ENCODE data around the gene MCOLN2. TPM values are rescaled to one million over a fixed set of nuclear protein-coding genes. Genes with fewer than 3 reads are reported as not detected.
"Not testable (repeated sequence)": the region's sequence is repeated elsewhere in the genome, so short reads cannot be mapped to it uniquely, and the experiment has no call there.

Gene MCOLN2
- total RNA-seq, 1 donor from 2014 or later: 92.3 TPM

DNA sequence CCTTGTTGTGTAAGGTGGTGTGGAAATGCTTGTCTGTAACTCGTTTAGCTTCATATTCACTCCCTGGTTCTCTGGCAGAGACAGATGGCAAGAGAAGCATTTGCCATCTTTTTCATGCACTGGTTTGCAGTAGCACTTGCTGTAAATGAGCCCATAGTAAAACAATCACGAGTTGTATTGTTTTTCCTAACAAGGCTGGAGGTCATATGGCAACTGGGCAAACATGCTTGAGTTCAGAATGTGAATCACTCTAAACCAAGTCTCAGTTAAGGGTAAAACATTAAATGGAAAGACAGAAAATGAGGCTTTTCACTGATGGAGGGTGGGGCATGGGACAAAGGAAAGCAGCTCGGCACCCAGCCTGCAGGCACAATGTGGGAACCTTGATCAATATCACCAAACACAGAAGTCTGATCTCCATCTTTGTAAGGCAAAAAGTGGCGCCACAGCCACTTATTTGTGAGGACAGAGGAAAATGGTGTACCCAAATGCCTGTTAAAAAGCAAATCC, 77.4 kb downstream of the MCOLN2 start:
- DNase-seq: no peak
- Mint-ChIP-seq H3K36me3 (ENCODE audit: low read depth) (no peaks in the 10 kb centered on the region), H3K4me3 (no peak overlapping the region), H3K4me1 (no peaks in the 10 kb centered on the region), H3K9me3 (no peaks in the 10 kb centered on the region), H3K27me3 (peaks cover 12% of the 10 kb centered on the region), H3K27ac (no peak overlapping the region)
- intact Hi-C loops (cut with micrococcal nuclease): no loop called here

DNA sequence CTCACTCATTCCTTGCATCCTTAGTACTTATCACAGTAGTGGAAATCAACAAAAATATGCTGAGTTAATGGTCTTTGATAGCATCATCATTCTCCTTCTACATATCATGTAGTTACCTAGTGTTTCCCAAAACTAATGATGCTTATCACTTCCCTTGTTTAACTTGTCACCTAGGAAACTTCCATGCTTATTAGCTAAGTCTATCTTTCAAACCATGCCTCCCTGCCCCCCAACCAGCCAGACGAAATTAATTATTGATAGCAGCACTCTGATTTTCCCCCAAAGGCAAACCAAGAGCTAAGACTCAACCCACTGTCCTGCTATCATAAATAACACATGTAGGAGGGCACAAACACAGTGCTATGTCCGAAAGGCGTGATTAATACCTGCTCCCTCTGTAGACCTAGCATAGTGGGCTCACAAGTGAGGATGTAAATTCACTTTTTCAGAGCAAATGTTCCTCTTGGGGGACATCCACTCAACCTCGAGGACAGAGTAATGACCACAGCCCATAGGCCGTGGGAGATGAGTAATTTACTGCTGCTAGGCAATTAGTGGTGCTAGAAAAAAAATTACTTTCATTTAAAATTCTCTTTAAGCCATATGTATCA, 78.1 kb downstream of the MCOLN2 start:
- Mint-ChIP-seq H3K27ac (no peak overlapping the region), H3K27me3 (peaks cover 12% of the 10 kb centered on the region), H3K4me1 (no peaks in the 10 kb centered on the region), H3K9me3 (no peaks in the 10 kb centered on the region), H3K36me3 (ENCODE audit: low read depth) (no peaks in the 10 kb centered on the region), H3K4me3 (no peak overlapping the region)
- intact Hi-C loops (cut with micrococcal nuclease): no loop called here
- no peak for DNase-seq

DNA sequence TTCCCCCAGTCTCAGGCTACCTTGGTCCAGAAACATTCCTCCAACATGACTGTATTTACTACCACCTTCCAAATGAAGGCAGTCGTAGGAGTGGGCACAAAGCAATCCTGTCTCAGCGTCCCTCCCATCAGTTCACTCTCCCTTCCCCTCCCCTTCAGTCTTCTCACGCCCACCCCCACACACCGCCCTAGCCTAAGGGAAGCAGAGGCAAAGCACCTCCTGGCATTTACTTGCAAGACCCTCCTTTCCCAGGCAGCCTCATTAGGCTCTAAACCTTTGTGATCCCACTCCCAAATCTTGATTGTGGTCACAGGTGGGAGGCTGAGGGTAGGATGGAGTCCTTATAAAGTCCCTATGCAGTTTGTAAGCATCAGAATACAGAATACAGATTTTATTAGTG, 80.0 kb downstream of the MCOLN2 start:
- Mint-ChIP-seq H3K27ac (no peak overlapping the region), H3K9me3 (no peaks in the 10 kb centered on the region), H3K4me1 (no peaks in the 10 kb centered on the region), H3K4me3 (no peak overlapping the region), H3K36me3 (ENCODE audit: low read depth) (no peaks in the 10 kb centered on the region), H3K27me3 (peaks cover 18% of the 10 kb centered on the region)
- intact Hi-C loops (cut with micrococcal nuclease): no loop called here
- no peak for DNase-seq

DNA sequence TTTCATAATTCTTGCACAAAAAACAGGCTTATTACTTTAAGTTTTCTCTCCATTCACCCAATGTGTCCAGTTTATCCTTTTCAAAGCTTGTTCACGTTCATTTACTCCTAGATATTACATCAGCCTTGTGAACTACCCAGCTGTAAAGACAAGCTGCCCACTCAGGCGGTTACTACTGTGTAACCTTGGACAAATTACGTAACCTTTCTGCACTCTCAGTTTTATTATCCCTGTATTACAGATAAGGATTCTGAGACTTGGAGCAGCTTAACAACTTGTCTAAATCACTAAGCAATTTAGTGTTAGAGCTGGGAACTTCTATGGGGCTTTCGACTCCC, 83.4 kb downstream of the MCOLN2 start:
- intact Hi-C loops (cut with micrococcal nuclease): no loop called here
- no peak overlapping the region for H3K27ac Mint-ChIP-seq
- DNase-seq: no peak

DNA sequence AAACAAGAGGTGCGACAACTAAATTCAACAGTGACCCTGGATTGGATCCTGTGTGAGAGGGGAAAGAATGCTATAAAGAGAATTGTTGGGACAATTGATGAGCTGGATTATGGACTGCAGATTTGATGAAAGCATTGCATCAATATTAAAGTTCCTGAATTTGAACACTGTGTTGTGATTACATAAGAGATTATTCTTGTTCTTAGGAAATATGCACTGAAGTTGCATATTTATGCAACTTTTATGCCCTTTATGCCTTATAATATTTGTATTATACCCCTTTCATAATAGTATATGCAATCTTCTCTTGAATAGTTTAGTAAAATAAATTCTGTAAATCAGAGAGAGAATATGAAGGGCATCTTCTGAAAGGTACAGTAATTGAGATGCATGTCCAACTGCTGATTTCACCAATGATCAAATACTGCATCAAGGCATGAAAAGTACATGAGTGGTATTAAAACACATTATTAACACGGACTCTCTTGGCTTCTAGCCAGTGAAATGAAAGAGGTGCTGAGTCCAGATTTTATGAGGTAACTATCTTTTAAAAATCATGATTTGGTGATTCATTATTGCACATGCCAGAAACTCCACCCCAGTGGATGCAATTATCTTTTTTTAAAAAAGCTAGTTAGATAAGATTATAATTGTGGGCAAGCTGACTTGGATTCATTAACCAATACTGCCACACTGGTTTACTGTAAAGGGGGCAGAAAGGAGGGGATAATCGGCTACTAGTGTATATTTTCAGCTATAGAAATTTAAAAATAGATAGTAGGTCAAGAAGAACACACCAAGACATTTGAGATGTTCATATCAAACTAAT, 84.0 kb downstream of the MCOLN2 start:
- H3K36me3 Mint-ChIP-seq (ENCODE audit: low read depth): no peaks in the 10 kb centered on the region

More for the DNA sequence above, 83.4 kb downstream of the MCOLN2 start:
- Mint-ChIP-seq H3K4me1 (peaks cover 2% of the 10 kb centered on the region), H3K9me3 (peaks cover 7% of the 10 kb centered on the region), H3K36me3 (ENCODE audit: low read depth) (no peaks in the 10 kb centered on the region), H3K27me3 (peaks cover 34% of the 10 kb centered on the region), H3K4me3 (no peak overlapping the region)

DNA sequence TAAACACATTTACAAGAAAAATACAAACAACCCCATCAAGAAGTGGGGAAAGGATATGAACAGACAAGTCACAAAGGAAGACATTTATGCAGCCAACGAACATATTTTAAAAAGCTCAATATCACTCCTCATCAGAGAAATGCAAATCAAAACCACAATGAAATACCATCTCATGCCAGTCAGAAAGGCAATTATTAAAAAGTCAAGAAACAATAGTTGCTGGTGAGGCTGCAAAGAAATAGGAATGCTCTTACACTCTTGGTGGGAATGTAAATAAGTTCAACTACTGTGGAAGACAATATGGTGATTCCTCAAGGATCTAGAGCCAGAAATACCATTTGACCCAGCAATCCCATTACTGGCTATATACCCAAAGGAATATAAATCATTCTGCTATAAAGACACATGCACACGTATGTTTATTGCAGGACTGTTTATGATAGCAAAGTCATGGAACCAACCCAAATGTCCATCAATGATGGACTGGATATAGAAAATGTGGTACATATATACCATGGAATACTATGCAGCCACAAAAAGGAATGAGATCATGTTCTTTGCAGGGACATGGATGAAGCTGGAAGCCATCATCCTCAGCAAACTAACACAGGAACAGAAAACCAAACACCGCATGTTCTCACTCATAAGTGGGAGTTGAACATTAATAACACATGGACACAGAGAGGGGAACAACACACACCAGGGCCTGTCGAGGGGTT, 88.0 kb downstream of the MCOLN2 start:
- DNase-seq; H3K4me3 Mint-ChIP-seq; H3K4me1 Mint-ChIP-seq; H3K36me3 Mint-ChIP-seq (ENCODE audit: low read depth); H3K27ac Mint-ChIP-seq; intact Hi-C loops (cut with micrococcal nuclease): not testable (repeated sequence)
- Mint-ChIP-seq H3K9me3 (peaks cover 14% of the 10 kb centered on the region), H3K27me3 (peaks cover 37% of the 10 kb centered on the region)

More for the DNA sequence above, 84.0 kb downstream of the MCOLN2 start:
- Mint-ChIP-seq H3K27ac (no peak overlapping the region), H3K4me1 (peaks cover 2% of the 10 kb centered on the region), H3K4me3 (no peak overlapping the region), H3K27me3 (peaks cover 31% of the 10 kb centered on the region), H3K9me3 (peaks cover 7% of the 10 kb centered on the region)
- no peak for DNase-seq
- intact Hi-C loops (cut with micrococcal nuclease): no loop called here

DNA sequence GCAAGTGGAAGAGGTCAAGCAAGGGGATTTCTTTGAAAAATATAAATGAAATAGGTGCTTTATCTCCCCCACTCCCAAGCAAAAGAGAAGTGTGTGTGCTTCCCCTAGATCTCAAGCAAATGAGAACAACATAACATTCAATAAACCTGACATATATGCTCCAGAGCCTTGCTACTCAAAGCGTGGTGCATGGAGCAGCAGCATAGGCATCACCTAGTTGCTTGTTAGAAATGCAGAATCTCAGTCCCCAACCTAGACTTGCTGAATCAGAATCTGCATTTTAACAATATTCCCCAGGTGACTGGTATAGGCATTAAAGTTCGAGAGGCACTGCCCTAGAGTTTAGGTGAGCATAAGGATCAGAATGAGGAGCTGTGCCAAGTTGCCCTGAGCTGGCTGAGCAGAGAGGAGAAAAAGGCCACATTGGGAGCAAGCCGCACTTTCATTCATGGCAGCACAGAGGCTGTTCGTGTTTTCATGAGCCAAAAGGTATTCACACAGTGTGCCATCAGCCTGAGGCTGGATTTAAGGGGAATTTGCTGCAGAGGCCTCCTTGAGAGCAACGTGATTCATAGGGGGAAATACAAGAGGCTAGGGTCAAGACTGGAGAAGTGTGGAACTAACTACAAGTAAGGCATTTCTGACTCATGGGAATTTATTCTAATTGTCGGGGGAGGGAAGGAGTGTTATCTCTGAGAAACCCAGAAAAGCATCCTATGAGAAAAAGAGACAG, 89.7 kb downstream of the MCOLN2 start:
- Mint-ChIP-seq H3K9me3 (peaks cover 15% of the 10 kb centered on the region), H3K4me1 (peaks cover 5% of the 10 kb centered on the region), H3K27ac (no peak overlapping the region), H3K27me3 (peaks cover 32% of the 10 kb centered on the region), H3K4me3 (no peak overlapping the region), H3K36me3 (ENCODE audit: low read depth) (no peaks in the 10 kb centered on the region)
- peak; percentile 38 for DNase-seq
- intact Hi-C loops (cut with micrococcal nuclease): no loop called here

DNA sequence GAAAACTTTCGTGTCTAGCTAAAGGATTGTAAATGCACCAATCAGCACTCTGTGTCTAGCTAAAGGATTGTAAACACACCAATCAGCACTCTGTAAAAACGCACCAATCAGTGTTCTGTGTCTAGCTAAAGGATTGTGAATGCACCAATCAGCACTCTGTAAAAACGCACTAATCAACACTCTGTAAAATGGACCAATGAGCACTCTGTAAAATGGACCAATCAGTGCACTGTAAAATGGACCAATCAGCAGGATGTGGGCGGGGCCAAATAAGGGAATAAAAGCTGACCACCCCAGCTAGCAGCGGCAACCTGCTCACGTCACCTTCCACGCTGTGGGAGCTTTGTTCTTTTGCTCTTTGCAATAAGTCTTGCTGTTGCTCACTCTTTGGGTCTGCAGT, 94.2 kb downstream of the MCOLN2 start:
- Mint-ChIP-seq H3K9me3 (peaks cover 11% of the 10 kb centered on the region), H3K27me3 (peaks cover 19% of the 10 kb centered on the region)
- intact Hi-C loops (cut with micrococcal nuclease); H3K36me3 Mint-ChIP-seq (ENCODE audit: low read depth); H3K4me3 Mint-ChIP-seq; H3K27ac Mint-ChIP-seq; H3K4me1 Mint-ChIP-seq: not testable (repeated sequence)
- peak; percentile 41 for DNase-seq

DNA sequence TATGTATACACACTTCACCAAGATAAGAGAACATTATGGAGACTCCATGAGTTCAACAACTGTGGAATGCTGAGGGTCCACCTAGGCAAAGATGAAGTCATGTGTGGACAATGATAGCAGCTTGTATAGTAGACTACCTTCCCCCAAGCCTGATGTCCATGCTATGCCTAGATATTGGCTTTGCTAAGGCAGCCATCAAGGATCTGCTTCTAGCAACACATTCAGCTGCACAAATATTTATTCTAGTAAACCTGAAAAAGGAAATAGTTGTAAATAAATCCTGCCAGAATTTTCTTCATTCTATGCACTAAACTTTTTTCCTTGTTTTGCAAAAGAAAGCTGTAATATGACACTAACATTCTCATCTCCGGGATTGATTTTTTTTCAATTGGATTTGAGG, 96.9 kb downstream of the MCOLN2 start:
- Mint-ChIP-seq H3K4me3 (no peak overlapping the region), H3K36me3 (ENCODE audit: low read depth) (no peaks in the 10 kb centered on the region), H3K27ac (no peak overlapping the region), H3K4me1 (peaks cover 2% of the 10 kb centered on the region), H3K27me3 (peaks cover 30% of the 10 kb centered on the region), H3K9me3 (peaks cover 4% of the 10 kb centered on the region)
- DNase-seq: no peak
- intact Hi-C loops (cut with micrococcal nuclease): no loop called here

DNA sequence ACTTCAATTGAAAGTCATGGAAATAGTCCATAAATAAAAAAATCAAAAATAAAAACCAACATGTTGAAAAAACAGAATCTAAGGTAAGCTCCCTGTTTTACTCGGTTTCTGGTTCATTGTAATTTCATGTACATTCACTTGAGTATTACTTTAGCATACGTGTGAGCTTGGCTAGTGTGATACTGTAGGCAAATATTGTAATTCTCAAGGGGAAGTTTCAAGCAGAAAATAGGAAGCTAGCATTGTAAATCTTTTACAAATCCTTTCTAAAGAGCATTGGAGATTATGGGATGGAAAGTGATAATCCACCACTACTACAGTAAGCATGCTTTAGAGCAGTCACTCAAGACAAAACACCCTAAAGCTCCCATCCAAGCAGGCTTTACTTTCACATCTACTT, 100.6 kb downstream of the MCOLN2 start:
- no peak for DNase-seq
- no peaks in the 10 kb centered on the region for H3K9me3 Mint-ChIP-seq
- intact Hi-C loops (cut with micrococcal nuclease): no loop called here
- peaks cover 8% of the 10 kb centered on the region for H3K4me1 Mint-ChIP-seq
- no peak overlapping the region for H3K4me3 Mint-ChIP-seq
- peaks cover 55% of the 10 kb centered on the region for H3K27me3 Mint-ChIP-seq
- H3K27ac Mint-ChIP-seq: no peak overlapping the region
- no peaks in the 10 kb centered on the region for H3K36me3 Mint-ChIP-seq (ENCODE audit: low read depth)

DNA sequence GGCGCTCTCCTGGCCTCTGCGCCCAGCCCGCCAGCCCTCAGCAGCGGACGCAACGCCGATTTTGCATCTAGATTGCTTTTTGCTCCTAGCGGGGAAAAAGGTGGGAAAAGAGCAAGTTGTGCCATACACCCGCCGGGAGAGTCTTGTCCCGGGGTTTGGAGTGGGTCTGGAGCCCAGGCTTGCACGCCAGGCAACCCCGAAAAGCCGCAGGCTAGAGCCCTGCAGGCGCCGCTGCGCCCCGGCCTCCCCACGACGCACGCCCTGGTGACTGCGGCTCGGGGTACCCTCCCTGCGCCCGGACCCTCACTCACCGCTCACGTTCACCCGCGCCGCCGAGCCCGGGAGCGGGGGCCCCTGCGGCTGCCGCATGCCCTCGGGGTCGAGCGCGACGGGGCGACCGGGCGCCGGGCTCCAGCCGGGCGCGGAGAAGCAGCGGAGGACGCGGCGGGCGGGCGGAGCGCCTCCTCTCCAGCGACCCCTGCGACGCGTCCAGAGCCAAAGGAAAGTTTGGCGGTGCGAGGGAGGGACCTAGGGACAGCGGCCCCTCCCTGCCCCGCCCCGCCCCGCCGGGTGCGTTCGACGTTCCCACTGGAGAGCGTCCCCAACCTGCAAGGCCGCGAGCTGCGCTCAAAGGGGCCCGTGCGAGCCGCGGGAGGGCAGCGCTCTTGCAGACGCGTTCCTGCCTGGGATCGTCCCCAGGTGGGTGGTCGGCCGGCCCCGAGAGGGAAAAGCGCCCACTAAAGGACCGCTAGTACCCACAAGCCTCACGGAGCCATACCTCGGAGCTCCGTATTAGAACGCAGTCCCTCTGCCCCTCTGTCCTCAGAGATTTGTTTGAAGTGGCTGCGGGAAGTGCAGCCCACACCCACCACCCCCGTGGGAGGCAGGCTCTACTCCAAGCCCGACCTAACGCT, 104.0 kb downstream of the MCOLN2 start, which contains the start of gene LPAR3:
LPAR3 (minus strand) TSS at position 502 of the 914 bp plus-strand sequence. CDS start 27,086 bp downstream, outside the sequence.
- intact Hi-C loops (cut with micrococcal nuclease): loop anchor here (5.0 kb wide), 1 partner anchor 41 kb away; no protein-coding TSS in a partner anchor
- DNase-seq: peak; percentile 77
- Mint-ChIP-seq H3K27ac (no peak within 1 kb of the TSS), H3K36me3 (ENCODE audit: low read depth) (no peaks in the 10 kb centered on the region), H3K4me1 (peaks cover 24% of the 10 kb centered on the region), H3K9me3 (no peaks in the 10 kb centered on the region), H3K4me3 (peak within 1 kb of the TSS; percentile 76), H3K27me3 (peaks cover 49% of the 10 kb centered on the region)

DNA sequence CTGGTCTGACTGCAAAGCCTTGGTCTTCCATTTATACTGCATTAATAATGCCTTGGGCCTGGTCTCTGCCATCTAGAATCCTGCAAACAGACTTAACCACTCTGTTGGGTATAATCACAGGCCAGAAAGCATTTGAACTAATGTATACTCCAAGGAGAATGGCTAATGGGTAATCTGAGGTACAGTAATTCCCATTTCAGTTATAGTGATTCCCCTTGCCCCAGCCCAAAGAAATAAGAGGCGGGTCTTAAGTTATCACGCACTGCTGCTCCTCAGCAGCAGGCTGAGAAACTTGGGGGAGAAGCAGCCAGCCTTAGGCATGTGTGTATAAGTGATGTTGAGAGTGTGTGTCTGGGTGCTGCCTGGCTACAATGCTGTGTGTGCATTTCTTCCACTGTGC, 106.3 kb downstream of the MCOLN2 start:
- intact Hi-C loops (cut with micrococcal nuclease): loop anchor here (5.0 kb wide), 1 partner anchor 38 kb away; no protein-coding TSS in a partner anchor
- Mint-ChIP-seq H3K4me3 (no peak overlapping the region), H3K27me3 (peaks cover 37% of the 10 kb centered on the region), H3K9me3 (no peaks in the 10 kb centered on the region), H3K36me3 (ENCODE audit: low read depth) (no peaks in the 10 kb centered on the region), H3K4me1 (peaks cover 24% of the 10 kb centered on the region), H3K27ac (no peak overlapping the region)
- peak; percentile 52 for DNase-seq

All from activated CD4-positive, alpha-beta T cell treated with anti-CD3 and anti-CD28 coated beads, Interleukin-2, amount 10 ng/mL, durations not matched to agents 24 days and 14 days (primary cell).